ENCODE results near the gene ALOXE3.

ALOXE3 gene

GRCh38 chr17:8117980-8118768 lies at the start of gene ALOXE3:
TSS of gene ALOXE3 (minus strand) at chr17:8118514. CDS start at chr17:8117990, 524 bp downstream.
- peak; percentile 47 for DNase-seq

- no peak for DNase-seq
These were observed 49.2 kb upstream of the ALOXE3 start for GRCh38 chr17:8167526-8167925.

- no peak for DNase-seq
These were observed 48.4 kb upstream of the ALOXE3 start for GRCh38 chr17:8166731-8167130.

GRCh38 chr17:8164815-8165131 lies 46.5 kb upstream of the ALOXE3 start:
- peak; percentile 45 for DNase-seq

GRCh38 chr17:8163978-8164814 lies 45.9 kb upstream of the ALOXE3 start:
- peak; percentile 85 for DNase-seq

- peak; percentile 30 for DNase-seq
These were observed 45.0 kb upstream of the ALOXE3 start for GRCh38 chr17:8162997-8163977.

GRCh38 chr17:8162233-8162996 lies 44.1 kb upstream of the ALOXE3 start, which contains the start of gene VAMP2:
TSS of gene VAMP2 (minus strand) at chr17:8162948. CDS start at chr17:8162879, 69 bp downstream.
- peak; percentile 85 for DNase-seq

- peak; percentile 17 for DNase-seq
These were observed 43.2 kb upstream of the ALOXE3 start for GRCh38 chr17:8161289-8162232.

- no peak for DNase-seq
These were observed 42.5 kb upstream of the ALOXE3 start for GRCh38 chr17:8160741-8161221.

- DNase-seq: no peak
These were observed 41.9 kb upstream of the ALOXE3 start for GRCh38 chr17:8160224-8160577.

GRCh38 chr17:8159459-8160223 lies 41.3 kb upstream of the ALOXE3 start:
- no peak for DNase-seq

GRCh38 chr17:8159032-8159400 lies 40.7 kb upstream of the ALOXE3 start:
- DNase-seq: no peak

GRCh38 chr17:8158267-8159031 lies 40.1 kb upstream of the ALOXE3 start:
- DNase-seq: peak; percentile 88

GRCh38 chr17:8156246-8156992 lies 38.1 kb upstream of the ALOXE3 start:
- peak; percentile 100 for DNase-seq

- no peak for DNase-seq
These were observed 37.6 kb upstream of the ALOXE3 start for GRCh38 chr17:8155996-8156245.

- no peak for DNase-seq
These were observed 37.1 kb upstream of the ALOXE3 start for GRCh38 chr17:8155231-8155995.

- DNase-seq: no peak
These were observed 36.4 kb upstream of the ALOXE3 start for GRCh38 chr17:8154608-8155155.
